ENCODE measurements around the gene KRTAP10-9. TPM values are rescaled to one million over a fixed set of nuclear protein-coding genes. Genes with fewer than 3 reads are reported as not detected.

Gene KRTAP10-9
- total and polyA plus RNA-seq, 2 donors (not counting 1 experiment from before 2014, with no cell fraction given) = not detected

DNA sequence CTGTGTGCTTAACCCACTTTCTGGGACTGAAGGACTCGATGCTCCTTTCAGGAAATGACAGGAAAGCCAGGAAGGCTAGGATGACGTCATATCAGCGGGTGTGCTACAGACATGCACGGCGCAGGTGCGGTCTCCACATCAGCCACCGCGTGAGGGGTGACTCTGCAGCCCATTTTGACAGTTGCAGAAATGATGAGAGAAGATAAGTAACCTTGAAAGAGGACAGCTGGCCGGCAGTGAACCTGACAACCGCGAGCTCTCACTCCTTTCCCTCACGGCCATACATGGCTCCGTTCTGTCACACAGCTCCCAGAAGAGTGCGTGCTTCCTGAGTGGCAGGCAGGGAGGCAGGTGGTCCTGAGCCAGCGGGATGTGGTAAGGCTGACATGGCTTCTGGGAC, 44.8 kb upstream of the KRTAP10-9 start:
- Histone ChIP-seq H3K4me2 (ENCODE audit: extremely low read depth, insufficient read depth, low read length) (no peak overlapping the region), H3K4me3 (replicated peaks in 1 of 4; ENCODE audit: control extremely low read depth in 1 of 4, insufficient read depth in 1 of 4, low read depth in 3 of 4, low read length in 4 of 4) (no peak overlapping the region), H2AFZ (ENCODE audit: low read length) (no peak overlapping the region), H3K9ac (ENCODE audit: insufficient read depth, low read length) (no peak overlapping the region), H3K79me2 (ENCODE audit: control insufficient read depth, insufficient read depth, low read length) (no peaks in the 10 kb centered on the region), H4K20me1 (ENCODE audit: control insufficient read depth, extremely low read depth, insufficient read depth, low read length) (no peaks in the 10 kb centered on the region), H3K27me3 (ENCODE audit: control insufficient read depth, insufficient read depth, low read length) (no peaks in the 10 kb centered on the region), H3K4me1 (ENCODE audit: control insufficient read depth, extremely low read depth, insufficient read depth, low read length) (no peaks in the 10 kb centered on the region), H3K36me3 (ENCODE audit: control insufficient read depth, insufficient read depth, low read length) (no peaks in the 10 kb centered on the region), H3K27ac (ENCODE audit: insufficient read depth, low read length) (no peak overlapping the region), H3K9me3 (ENCODE audit: control insufficient read depth, insufficient read depth, low read depth, low read length) (no peaks in the 10 kb centered on the region)
- TF ChIP-seq, protein P1, sequence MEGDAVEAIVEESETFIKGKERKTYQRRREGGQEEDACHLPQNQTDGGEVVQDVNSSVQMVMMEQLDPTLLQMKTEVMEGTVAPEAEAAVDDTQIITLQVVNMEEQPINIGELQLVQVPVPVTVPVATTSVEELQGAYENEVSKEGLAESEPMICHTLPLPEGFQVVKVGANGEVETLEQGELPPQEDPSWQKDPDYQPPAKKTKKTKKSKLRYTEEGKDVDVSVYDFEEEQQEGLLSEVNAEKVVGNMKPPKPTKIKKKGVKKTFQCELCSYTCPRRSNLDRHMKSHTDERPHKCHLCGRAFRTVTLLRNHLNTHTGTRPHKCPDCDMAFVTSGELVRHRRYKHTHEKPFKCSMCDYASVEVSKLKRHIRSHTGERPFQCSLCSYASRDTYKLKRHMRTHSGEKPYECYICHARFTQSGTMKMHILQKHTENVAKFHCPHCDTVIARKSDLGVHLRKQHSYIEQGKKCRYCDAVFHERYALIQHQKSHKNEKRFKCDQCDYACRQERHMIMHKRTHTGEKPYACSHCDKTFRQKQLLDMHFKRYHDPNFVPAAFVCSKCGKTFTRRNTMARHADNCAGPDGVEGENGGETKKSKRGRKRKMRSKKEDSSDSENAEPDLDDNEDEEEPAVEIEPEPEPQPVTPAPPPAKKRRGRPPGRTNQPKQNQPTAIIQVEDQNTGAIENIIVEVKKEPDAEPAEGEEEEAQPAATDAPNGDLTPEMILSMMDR (conservative IDR thresholded peaks at IDR 0.05 in 1 of 2, IDR thresholded peaks at IDR 0.05 in 1 of 2; ENCODE audit: low read depth in 1 of 2, low read length in 2 of 2) = no peak
- TF ChIP-seq EZH2 (IDR thresholded peaks at IDR 0.05; ENCODE audit: low read length, missing control alignments) = no peak
- no peak for DNase-seq (ENCODE audit: low read depth in 2 of 2)

DNA sequence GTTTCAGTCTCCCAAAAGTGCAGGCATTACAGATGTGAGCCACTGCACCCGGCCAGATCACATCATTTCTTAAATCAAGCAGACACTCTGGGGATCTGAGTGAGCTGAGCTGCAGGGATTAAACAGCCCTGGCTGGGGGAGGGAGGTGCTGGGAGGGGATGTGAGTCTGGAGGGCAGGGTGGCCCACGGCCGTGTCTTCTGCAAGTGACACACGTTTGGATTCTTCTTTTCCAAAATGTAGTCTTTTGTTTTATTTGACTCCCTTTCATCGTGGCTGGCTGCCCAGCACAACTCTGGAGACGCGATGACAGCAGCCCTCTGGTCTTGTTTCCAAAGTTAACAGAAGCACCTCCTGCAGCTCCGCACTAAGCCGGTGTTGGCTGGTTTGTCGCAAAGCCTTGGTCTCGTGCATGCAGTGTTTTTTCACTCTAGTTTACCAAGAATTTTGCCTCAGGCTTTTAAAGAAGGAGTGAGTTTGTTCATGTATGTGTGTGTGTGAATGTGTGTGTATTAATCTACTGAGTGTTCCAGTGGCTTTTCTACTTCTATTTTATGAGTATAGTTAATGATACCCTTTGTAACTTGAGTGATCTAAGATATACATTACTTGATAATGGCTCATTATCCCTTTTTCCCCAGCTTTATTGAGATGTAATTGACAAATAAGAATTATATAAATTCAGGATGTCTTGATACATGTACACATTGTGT, 43.6 kb upstream of the KRTAP10-9 start:
- H3K79me2 ChIP-seq (ENCODE audit: control insufficient read depth, insufficient read depth, low read length) = no peaks in the 10 kb centered on the region
- no peaks in the 10 kb centered on the region for H3K9me3 ChIP-seq (ENCODE audit: control insufficient read depth, insufficient read depth, low read depth, low read length)
- no peak overlapping the region for H2AFZ ChIP-seq (ENCODE audit: low read length)
- no peak for DNase-seq (ENCODE audit: low read depth in 2 of 2)
- H3K9ac ChIP-seq (ENCODE audit: insufficient read depth, low read length) = no peak overlapping the region
- H3K27ac ChIP-seq (ENCODE audit: insufficient read depth, low read length) = no peak overlapping the region
- no peaks in the 10 kb centered on the region for H3K4me1 ChIP-seq (ENCODE audit: control insufficient read depth, extremely low read depth, insufficient read depth, low read length)
- H3K36me3 ChIP-seq (ENCODE audit: control insufficient read depth, insufficient read depth, low read length) = no peaks in the 10 kb centered on the region
- no peak overlapping the region for H3K4me2 ChIP-seq (ENCODE audit: extremely low read depth, insufficient read depth, low read length)
- TF ChIP-seq, protein P1 (conservative IDR thresholded peaks at IDR 0.05 in 1 of 2, IDR thresholded peaks at IDR 0.05 in 1 of 2; ENCODE audit: low read depth in 1 of 2, low read length in 2 of 2) = no peak
- TF ChIP-seq EZH2 (IDR thresholded peaks at IDR 0.05; ENCODE audit: low read length, missing control alignments) = no peak
- no peaks in the 10 kb centered on the region for H4K20me1 ChIP-seq (ENCODE audit: control insufficient read depth, extremely low read depth, insufficient read depth, low read length)
- no peak overlapping the region for H3K4me3 ChIP-seq (replicated peaks in 1 of 4; ENCODE audit: control extremely low read depth in 1 of 4, insufficient read depth in 1 of 4, low read depth in 3 of 4, low read length in 4 of 4)
- no peaks in the 10 kb centered on the region for H3K27me3 ChIP-seq (ENCODE audit: control insufficient read depth, insufficient read depth, low read length)

DNA sequence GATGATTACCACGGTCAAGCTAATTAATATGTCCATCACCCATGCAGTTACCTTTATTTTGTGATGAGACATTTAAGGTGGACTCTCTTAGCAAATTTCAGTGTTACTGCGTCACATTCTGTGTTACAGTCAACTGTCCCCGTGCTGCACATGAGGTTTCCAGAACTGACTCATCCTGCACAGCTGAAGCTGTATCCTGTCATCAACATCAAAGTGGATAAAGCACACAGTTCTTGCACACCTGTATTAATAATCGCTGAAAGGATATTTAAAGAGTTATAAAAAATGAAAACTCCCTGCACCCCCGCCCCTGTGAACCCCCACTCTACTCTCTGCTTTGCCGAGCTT, 43.1 kb upstream of the KRTAP10-9 start:
- H3K9ac ChIP-seq (ENCODE audit: insufficient read depth, low read length) = no peak overlapping the region
- H3K27ac ChIP-seq (ENCODE audit: insufficient read depth, low read length) = no peak overlapping the region
- H3K27me3 ChIP-seq (ENCODE audit: control insufficient read depth, insufficient read depth, low read length) = no peaks in the 10 kb centered on the region
- H3K4me1 ChIP-seq (ENCODE audit: control insufficient read depth, extremely low read depth, insufficient read depth, low read length) = no peaks in the 10 kb centered on the region
- DNase-seq (ENCODE audit: low read depth in 2 of 2) = no peak
- no peaks in the 10 kb centered on the region for H3K9me3 ChIP-seq (ENCODE audit: control insufficient read depth, insufficient read depth, low read depth, low read length)
- no peak overlapping the region for H2AFZ ChIP-seq (ENCODE audit: low read length)
- H3K4me3 ChIP-seq (replicated peaks in 1 of 4; ENCODE audit: control extremely low read depth in 1 of 4, insufficient read depth in 1 of 4, low read depth in 3 of 4, low read length in 4 of 4) = no peak overlapping the region
- no peak for TF ChIP-seq EZH2 (IDR thresholded peaks at IDR 0.05; ENCODE audit: low read length, missing control alignments)
- TF ChIP-seq, protein P1 (conservative IDR thresholded peaks at IDR 0.05 in 1 of 2, IDR thresholded peaks at IDR 0.05 in 1 of 2; ENCODE audit: low read depth in 1 of 2, low read length in 2 of 2) = no peak
- no peaks in the 10 kb centered on the region for H3K36me3 ChIP-seq (ENCODE audit: control insufficient read depth, insufficient read depth, low read length)
- H3K4me2 ChIP-seq (ENCODE audit: extremely low read depth, insufficient read depth, low read length) = no peak overlapping the region
- no peaks in the 10 kb centered on the region for H4K20me1 ChIP-seq (ENCODE audit: control insufficient read depth, extremely low read depth, insufficient read depth, low read length)
- H3K79me2 ChIP-seq (ENCODE audit: control insufficient read depth, insufficient read depth, low read length) = no peaks in the 10 kb centered on the region

All from fibroblast of lung (primary cell).